ENCODE measurements around the gene HS3ST3B1. TPM values are rescaled to one million over a fixed set of nuclear protein-coding genes. Genes with fewer than 3 reads are reported as not detected.
A peak's percentile ranks its signal among the peaks of the same experiment; 100 is the strongest.

HS3ST3B1 gene
- total RNA-seq, 1 experiment from 2014 or later, result 3.8 TPM

DNA sequence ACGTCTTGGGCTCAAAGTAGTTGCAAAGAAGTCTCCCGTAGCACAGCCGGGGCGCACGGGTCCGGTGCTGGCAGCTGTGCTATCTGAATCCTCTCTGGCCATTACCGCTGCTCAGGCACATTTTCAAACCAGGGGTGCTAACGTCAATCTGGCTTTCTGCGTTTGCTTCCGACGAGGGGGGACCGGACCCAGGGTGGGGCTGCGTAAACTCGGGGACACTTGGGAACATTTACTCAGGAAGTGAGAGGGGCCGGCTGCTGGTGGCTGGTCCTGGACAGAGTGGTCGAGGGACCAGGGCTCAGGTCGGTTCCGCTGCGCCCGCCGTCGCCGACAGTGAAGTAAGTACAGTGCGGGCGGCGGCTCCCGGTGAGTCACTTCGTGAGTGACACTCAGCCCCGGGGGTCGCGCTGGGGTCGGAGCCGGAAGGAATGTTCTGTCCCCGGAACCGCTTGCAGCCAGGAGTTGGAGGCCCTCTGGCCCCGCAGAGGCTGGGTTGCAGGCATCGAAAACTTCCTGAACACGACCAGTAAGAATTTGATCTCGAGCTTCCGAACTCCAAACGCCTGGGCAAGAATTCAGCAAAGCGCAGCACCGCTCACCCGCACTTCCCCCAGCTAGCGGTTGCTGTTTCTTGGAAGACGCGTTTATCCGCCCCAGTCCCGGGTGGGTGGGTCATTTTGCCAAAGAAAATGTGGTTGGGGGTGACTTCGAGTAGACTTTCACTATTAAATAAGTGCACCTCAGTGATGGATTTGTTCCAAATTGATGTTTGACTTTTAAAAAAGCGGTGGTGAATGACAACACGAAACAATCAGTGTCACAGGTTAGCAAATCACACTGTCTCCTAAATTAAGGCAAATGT, 1.4 kb upstream of the HS3ST3B1 start:
- peaks cover 13% of the 10 kb centered on the region for H3K4me1 Mint-ChIP-seq (ENCODE audit: insufficient read depth, unreplicated experiment)
- TF ChIP-seq, protein P1, sequence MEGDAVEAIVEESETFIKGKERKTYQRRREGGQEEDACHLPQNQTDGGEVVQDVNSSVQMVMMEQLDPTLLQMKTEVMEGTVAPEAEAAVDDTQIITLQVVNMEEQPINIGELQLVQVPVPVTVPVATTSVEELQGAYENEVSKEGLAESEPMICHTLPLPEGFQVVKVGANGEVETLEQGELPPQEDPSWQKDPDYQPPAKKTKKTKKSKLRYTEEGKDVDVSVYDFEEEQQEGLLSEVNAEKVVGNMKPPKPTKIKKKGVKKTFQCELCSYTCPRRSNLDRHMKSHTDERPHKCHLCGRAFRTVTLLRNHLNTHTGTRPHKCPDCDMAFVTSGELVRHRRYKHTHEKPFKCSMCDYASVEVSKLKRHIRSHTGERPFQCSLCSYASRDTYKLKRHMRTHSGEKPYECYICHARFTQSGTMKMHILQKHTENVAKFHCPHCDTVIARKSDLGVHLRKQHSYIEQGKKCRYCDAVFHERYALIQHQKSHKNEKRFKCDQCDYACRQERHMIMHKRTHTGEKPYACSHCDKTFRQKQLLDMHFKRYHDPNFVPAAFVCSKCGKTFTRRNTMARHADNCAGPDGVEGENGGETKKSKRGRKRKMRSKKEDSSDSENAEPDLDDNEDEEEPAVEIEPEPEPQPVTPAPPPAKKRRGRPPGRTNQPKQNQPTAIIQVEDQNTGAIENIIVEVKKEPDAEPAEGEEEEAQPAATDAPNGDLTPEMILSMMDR (IDR thresholded peaks at IDR 0.05; ENCODE audit: unreplicated experiment), result no peak
- POLR2A ChIA-PET, result interaction anchor here (0.6 to 3.9 kb wide), 9 partner anchors 10 to 704 kb away, joined by 3 to 57 read pairs (median 10); partner anchors contain the start of gene COX10
- intact Hi-C loops (cut with micrococcal nuclease), result loop anchor here (2.0 to 10.0 kb wide), 8 partner anchors 92 to 1267 kb away; partner anchors contain the start of gene COX10
- no peak for DNase-seq (ENCODE audit: unreplicated experiment)
- H3K9me3 Mint-ChIP-seq (ENCODE audit: unreplicated experiment), result no peaks in the 10 kb centered on the region
- peaks cover 24% of the 10 kb centered on the region for H3K27me3 Mint-ChIP-seq (ENCODE audit: insufficient read depth, unreplicated experiment)
- CTCF ChIA-PET, result interaction anchor here (0.5 to 1.0 kb wide), 4 partner anchors 22 to 700 kb away, joined by 3 read pairs; no protein-coding TSS in a partner anchor
- H3K36me3 Mint-ChIP-seq (ENCODE audit: insufficient read depth, unreplicated experiment), result peaks cover 12% of the 10 kb centered on the region
- H3K4me3 Mint-ChIP-seq (ENCODE audit: unreplicated experiment), result peak overlapping the region; percentile 90
- H3K27ac Mint-ChIP-seq (ENCODE audit: low read depth, unreplicated experiment), result peak overlapping the region; percentile 81
- no TSS peak for BruUV-seq (replicated peaks)

DNA sequence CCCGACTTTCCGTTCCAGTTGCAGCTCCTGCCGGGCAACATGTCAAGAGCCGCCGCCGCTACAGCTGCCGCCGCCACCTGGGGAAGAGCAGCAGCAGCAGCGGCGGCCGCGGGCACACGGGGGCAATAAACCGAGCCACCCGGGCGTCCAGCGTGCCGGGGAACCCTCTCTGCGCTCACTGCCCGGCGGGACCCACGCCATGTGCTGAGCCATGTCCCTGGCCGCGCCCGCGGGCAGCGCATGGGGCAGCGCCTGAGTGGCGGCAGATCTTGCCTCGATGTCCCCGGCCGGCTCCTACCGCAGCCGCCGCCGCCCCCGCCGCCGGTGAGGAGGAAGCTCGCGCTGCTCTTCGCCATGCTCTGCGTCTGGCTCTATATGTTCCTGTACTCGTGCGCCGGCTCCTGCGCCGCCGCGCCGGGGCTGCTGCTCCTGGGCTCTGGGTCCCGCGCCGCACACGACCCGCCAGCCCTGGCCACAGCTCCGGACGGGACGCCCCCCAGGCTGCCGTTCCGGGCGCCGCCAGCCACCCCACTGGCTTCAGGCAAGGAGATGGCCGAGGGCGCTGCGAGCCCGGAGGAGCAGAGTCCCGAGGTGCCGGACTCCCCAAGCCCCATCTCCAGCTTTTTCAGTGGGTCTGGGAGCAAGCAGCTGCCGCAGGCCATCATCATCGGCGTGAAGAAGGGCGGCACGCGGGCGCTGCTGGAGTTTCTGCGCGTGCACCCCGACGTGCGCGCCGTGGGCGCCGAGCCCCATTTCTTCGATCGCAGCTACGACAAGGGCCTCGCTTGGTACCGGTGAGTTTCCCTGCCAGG, 604 bp downstream of the HS3ST3B1 start:
- no peaks in the 10 kb centered on the region for H3K9me3 Mint-ChIP-seq (ENCODE audit: unreplicated experiment)
- H3K27ac Mint-ChIP-seq (ENCODE audit: low read depth, unreplicated experiment), result peak overlapping the region; percentile 81
- POLR2A ChIA-PET, result interaction anchor here (0.6 to 3.9 kb wide), 38 partner anchors 9 to 1283 kb away, joined by 3 to 57 read pairs (median 4); partner anchors contain the start of genes COX10 and ELAC2
- H3K36me3 Mint-ChIP-seq (ENCODE audit: insufficient read depth, unreplicated experiment), result peaks cover 12% of the 10 kb centered on the region
- TF ChIP-seq, protein P1 (IDR thresholded peaks at IDR 0.05; ENCODE audit: unreplicated experiment), result no peak
- no TSS peak for BruUV-seq (replicated peaks)
- intact Hi-C loops (cut with micrococcal nuclease), result loop anchor here (1.0 to 10.0 kb wide), 12 partner anchors 94 to 1269 kb away; partner anchors contain the start of gene COX10
- H3K27me3 Mint-ChIP-seq (ENCODE audit: insufficient read depth, unreplicated experiment), result peaks cover 5% of the 10 kb centered on the region
- peak; percentile 24 for DNase-seq (ENCODE audit: unreplicated experiment)
- H3K4me3 Mint-ChIP-seq (ENCODE audit: unreplicated experiment), result peak overlapping the region; percentile 90
- H3K4me1 Mint-ChIP-seq (ENCODE audit: insufficient read depth, unreplicated experiment), result peaks cover 13% of the 10 kb centered on the region
- CTCF ChIA-PET, result interaction anchor here (0.5 to 3.6 kb wide), 54 partner anchors 8 to 1882 kb away, joined by 3 to 50 read pairs (median 4); partner anchors contain the start of gene COX10

DNA sequence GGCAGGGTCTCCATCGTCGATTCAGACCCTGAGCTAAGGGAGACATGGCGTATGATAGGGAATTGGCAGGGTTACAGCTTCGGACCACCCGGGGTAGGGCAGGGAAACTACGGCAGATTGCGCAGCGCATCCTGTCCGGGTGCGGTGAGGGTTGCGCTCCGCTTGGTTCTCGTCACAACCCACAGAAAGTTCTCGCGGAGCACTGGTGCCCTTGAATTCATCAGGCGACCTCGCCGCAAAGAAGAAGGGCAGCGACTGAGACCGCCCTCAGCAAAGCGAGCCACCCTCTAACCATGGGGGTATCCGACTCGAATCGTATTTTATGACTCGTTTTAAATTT, 1.2 kb downstream of the HS3ST3B1 start:
- no peaks in the 10 kb centered on the region for H3K27me3 Mint-ChIP-seq (ENCODE audit: insufficient read depth, unreplicated experiment)
- intact Hi-C loops (cut with micrococcal nuclease), result loop anchor here (1.0 to 10.0 kb wide), 9 partner anchors 95 to 1270 kb away; no protein-coding TSS in a partner anchor
- peak overlapping the region; percentile 39 for H3K27ac Mint-ChIP-seq (ENCODE audit: low read depth, unreplicated experiment)
- TF ChIP-seq, protein P1 (IDR thresholded peaks at IDR 0.05; ENCODE audit: unreplicated experiment), result no peak
- peaks cover 13% of the 10 kb centered on the region for H3K4me1 Mint-ChIP-seq (ENCODE audit: insufficient read depth, unreplicated experiment)
- ChIA-PET POLR2A (interaction anchor here (0.8 to 3.9 kb wide), 18 partner anchors 9 to 956 kb away, joined by 3 to 57 read pairs (median 6); partner anchors contain the start of gene COX10), CTCF (interaction anchor here (0.5 to 3.6 kb wide), 38 partner anchors 9 to 1625 kb away, joined by 3 to 50 read pairs (median 4); partner anchors contain the start of gene COX10)
- H3K4me3 Mint-ChIP-seq (ENCODE audit: unreplicated experiment), result peak overlapping the region; percentile 90
- no peaks in the 10 kb centered on the region for H3K9me3 Mint-ChIP-seq (ENCODE audit: unreplicated experiment)
- peaks cover 8% of the 10 kb centered on the region for H3K36me3 Mint-ChIP-seq (ENCODE audit: insufficient read depth, unreplicated experiment)
- DNase-seq (ENCODE audit: unreplicated experiment), result peak; percentile 49
- BruUV-seq (replicated peaks), result no TSS peak

All from MCF 10A (cell line).